ENCODE data around the gene COA1.

Gene COA1

GRCh38 chr7:43727494-43727893, 1.8 kb downstream of the COA1 start:
- DNase-seq (ENCODE audit: low spot score) (no peak), ATAC-seq (ENCODE audit: low read depth) (no peak)
- H3K9me3 ChIP-seq (ENCODE audit: severe bottlenecking): no peaks in the 10 kb centered on the region
- H3K27me3 ChIP-seq (ENCODE audit: insufficient read depth, poor library complexity, severe bottlenecking): no peaks in the 10 kb centered on the region
- H3K4me1 ChIP-seq (ENCODE audit: insufficient read depth, poor library complexity, severe bottlenecking): peaks cover 18% of the 10 kb centered on the region
- TF ChIP-seq CTCF (IDR thresholded peaks at IDR 0.05; ENCODE audit: poor library complexity, severe bottlenecking): no peak
- no peak overlapping the region for H3K4me3 ChIP-seq (ENCODE audit: severe bottlenecking)
- H3K27ac ChIP-seq (ENCODE audit: poor library complexity, severe bottlenecking): no peak overlapping the region
- peaks cover 7% of the 10 kb centered on the region; the same call in 1 of the 2 replicates for H3K36me3 ChIP-seq (ENCODE audit: low read depth)

- H3K4me1 ChIP-seq (ENCODE audit: insufficient read depth, poor library complexity, severe bottlenecking): peaks cover 18% of the 10 kb centered on the region
- H3K27ac ChIP-seq (ENCODE audit: poor library complexity, severe bottlenecking): no peak overlapping the region
- no peak for TF ChIP-seq CTCF (IDR thresholded peaks at IDR 0.05; ENCODE audit: poor library complexity, severe bottlenecking)
- H3K9me3 ChIP-seq (ENCODE audit: severe bottlenecking): no peaks in the 10 kb centered on the region
- peaks cover 7% of the 10 kb centered on the region; the same call in 1 of the 2 replicates for H3K36me3 ChIP-seq (ENCODE audit: low read depth)
- DNase-seq (ENCODE audit: low spot score): no peak
- no peak overlapping the region for H3K4me3 ChIP-seq (ENCODE audit: severe bottlenecking)
- no peak for ATAC-seq (ENCODE audit: low read depth)
- no peaks in the 10 kb centered on the region for H3K27me3 ChIP-seq (ENCODE audit: insufficient read depth, poor library complexity, severe bottlenecking)
Observed at GRCh38 chr7:43727003-43727402, 2.3 kb downstream of the COA1 start.

- H3K27ac ChIP-seq (ENCODE audit: poor library complexity, severe bottlenecking): no peak overlapping the region
- no peak for TF ChIP-seq CTCF (IDR thresholded peaks at IDR 0.05; ENCODE audit: poor library complexity, severe bottlenecking)
- no peak overlapping the region for H3K4me3 ChIP-seq (ENCODE audit: severe bottlenecking)
- H3K4me1 ChIP-seq (ENCODE audit: insufficient read depth, poor library complexity, severe bottlenecking): peaks cover 18% of the 10 kb centered on the region
- H3K9me3 ChIP-seq (ENCODE audit: severe bottlenecking): no peaks in the 10 kb centered on the region
- DNase-seq (ENCODE audit: low spot score) (no peak), ATAC-seq (ENCODE audit: low read depth) (no peak)
- H3K27me3 ChIP-seq (ENCODE audit: insufficient read depth, poor library complexity, severe bottlenecking): no peaks in the 10 kb centered on the region
- peaks cover 7% of the 10 kb centered on the region; the same call in 1 of the 2 replicates for H3K36me3 ChIP-seq (ENCODE audit: low read depth)
Observed at GRCh38 chr7:43726466-43726865, 2.9 kb downstream of the COA1 start.

GRCh38 chr7:43725251-43725650, 4.1 kb downstream of the COA1 start:
- ATAC-seq (ENCODE audit: low read depth) (no peak), DNase-seq (ENCODE audit: low spot score) (no peak)
- no peaks in the 10 kb centered on the region for H3K9me3 ChIP-seq (ENCODE audit: severe bottlenecking)
- no peak for TF ChIP-seq CTCF (IDR thresholded peaks at IDR 0.05; ENCODE audit: poor library complexity, severe bottlenecking)
- H3K4me3 ChIP-seq (ENCODE audit: severe bottlenecking): no peak overlapping the region
- peaks cover 15% of the 10 kb centered on the region for H3K36me3 ChIP-seq (ENCODE audit: low read depth)
- H3K4me1 ChIP-seq (ENCODE audit: insufficient read depth, poor library complexity, severe bottlenecking): peaks cover 24% of the 10 kb centered on the region
- H3K27me3 ChIP-seq (ENCODE audit: insufficient read depth, poor library complexity, severe bottlenecking): no peaks in the 10 kb centered on the region
- no peak overlapping the region for H3K27ac ChIP-seq (ENCODE audit: poor library complexity, severe bottlenecking)

GRCh38 chr7:43723007-43723341, 6.3 kb downstream of the COA1 start:
- Histone ChIP-seq H3K27me3 (ENCODE audit: insufficient read depth, poor library complexity, severe bottlenecking) (no peaks in the 10 kb centered on the region), H3K27ac (ENCODE audit: poor library complexity, severe bottlenecking) (no peak overlapping the region), H3K4me1 (ENCODE audit: insufficient read depth, poor library complexity, severe bottlenecking) (peaks cover 17% of the 10 kb centered on the region), H3K9me3 (ENCODE audit: severe bottlenecking) (no peaks in the 10 kb centered on the region), H3K36me3 (ENCODE audit: low read depth) (peaks cover 15% of the 10 kb centered on the region), H3K4me3 (ENCODE audit: severe bottlenecking) (no peak overlapping the region)
- no peak for TF ChIP-seq CTCF (IDR thresholded peaks at IDR 0.05; ENCODE audit: poor library complexity, severe bottlenecking)
- DNase-seq (ENCODE audit: low spot score) (no peak), ATAC-seq (ENCODE audit: low read depth) (no peak)
